Gastrocnemius medialis (tissue), 4 donors: Measurements from ENCODE around the gene ALMS1.

Source experiments
- CTCF ChIP-seq, 5 experiments: fragments of 450-650 bp in 3 of 5; fragments of 200-600 bp in 2 of 5; sonication (generic) in 2 of 5; IDR thresholded peaks in 4 of 5; conservative IDR thresholded peaks in 1 of 5; 1 replicate in 4 of 5; 2 replicates in 1 of 5; pipeline ENCODE4 v1.5.1; 2016 to 2019; ENCODE audit warnings: antibody characterized with exemption in 5 of 5, mild to moderate bottlenecking in 3 of 5, moderate library complexity in 3 of 5
- POLR2A ChIP-seq, 2 donors: fragments of 450-650 bp; IDR thresholded peaks; one replicate each; pipeline ENCODE4 v1.6.1; 2017; ENCODE audit warnings: antibody characterized with exemption in 2 of 2, mild to moderate bottlenecking in 2 of 2, moderate library complexity in 2 of 2

- TF ChIP-seq POLR2A (IDR thresholded peaks at IDR 0.05), result no peak
- no peak for TF ChIP-seq CTCF (IDR thresholded peaks at IDR 0.05 in 4 of 5, conservative IDR thresholded peaks at IDR 0.05 in 1 of 5)
Measured at GRCh38 chr2:73414696-73415095, 29.1 kb downstream of the ALMS1 start.
